ENCODE data around the gene HERC5. TPM values are rescaled to one million over a fixed set of nuclear protein-coding genes. Genes with fewer than 3 reads are reported as not detected.

The HERC5 gene
- total RNA-seq, 6 donors from 2014 or later = 4.3 to 18.1 (median 9.8) TPM

GRCh38 chr4:88478247-88478646 lies 21.3 kb downstream of the HERC5 start:
- DNase-seq = no peak
- ATAC-seq (ENCODE audit: low FRiP score in 2 of 2) = no peak
- 86 to 94% methylated on average over 2 of the region's 2 CpGs for WGBS, 2 donors

DNA sequence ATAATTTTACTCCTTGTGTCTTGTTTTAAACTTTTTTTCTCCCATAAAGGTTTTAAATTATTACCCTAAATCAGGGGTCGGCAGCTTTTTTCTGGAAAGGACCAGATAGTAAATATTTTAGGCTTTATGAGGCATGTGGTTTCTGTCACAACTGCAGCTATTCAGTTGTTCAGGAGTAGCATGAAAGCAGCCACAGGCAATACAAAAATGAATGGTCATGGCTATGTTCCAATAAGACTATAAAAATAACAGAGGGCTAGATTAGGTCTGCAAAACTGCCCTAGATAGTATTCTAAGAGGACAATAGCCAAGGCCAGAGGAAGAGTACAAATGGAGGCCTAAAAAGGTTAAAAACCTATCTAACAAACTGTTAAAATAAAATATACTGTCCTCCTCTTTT lies 24.6 kb downstream of the HERC5 start:
- no peaks in the 10 kb centered on the region for H3K27me3 ChIP-seq
- ATAC-seq (ENCODE audit: low FRiP score in 2 of 2) = no peak
- H3K36me3 ChIP-seq = peaks cover 0 to 18% (median 0%) of the 10 kb centered on the region in 4 donors
- no peak overlapping the region for H3K4me3 ChIP-seq
- no peaks in the 10 kb centered on the region for H3K9me3 ChIP-seq
- TF ChIP-seq EP300 (IDR thresholded peaks at IDR 0.05) (no peak), POLR2AphosphoS5 (IDR thresholded peaks at IDR 0.05) (no peak), POLR2A (IDR thresholded peaks at IDR 0.05) (no peak)
- TF ChIP-seq, protein P1, sequence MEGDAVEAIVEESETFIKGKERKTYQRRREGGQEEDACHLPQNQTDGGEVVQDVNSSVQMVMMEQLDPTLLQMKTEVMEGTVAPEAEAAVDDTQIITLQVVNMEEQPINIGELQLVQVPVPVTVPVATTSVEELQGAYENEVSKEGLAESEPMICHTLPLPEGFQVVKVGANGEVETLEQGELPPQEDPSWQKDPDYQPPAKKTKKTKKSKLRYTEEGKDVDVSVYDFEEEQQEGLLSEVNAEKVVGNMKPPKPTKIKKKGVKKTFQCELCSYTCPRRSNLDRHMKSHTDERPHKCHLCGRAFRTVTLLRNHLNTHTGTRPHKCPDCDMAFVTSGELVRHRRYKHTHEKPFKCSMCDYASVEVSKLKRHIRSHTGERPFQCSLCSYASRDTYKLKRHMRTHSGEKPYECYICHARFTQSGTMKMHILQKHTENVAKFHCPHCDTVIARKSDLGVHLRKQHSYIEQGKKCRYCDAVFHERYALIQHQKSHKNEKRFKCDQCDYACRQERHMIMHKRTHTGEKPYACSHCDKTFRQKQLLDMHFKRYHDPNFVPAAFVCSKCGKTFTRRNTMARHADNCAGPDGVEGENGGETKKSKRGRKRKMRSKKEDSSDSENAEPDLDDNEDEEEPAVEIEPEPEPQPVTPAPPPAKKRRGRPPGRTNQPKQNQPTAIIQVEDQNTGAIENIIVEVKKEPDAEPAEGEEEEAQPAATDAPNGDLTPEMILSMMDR (IDR thresholded peaks at IDR 0.05) = no peak
- 70 to 81% methylated on average over 1 of the region's 1 CpG for WGBS, 2 donors
- H3K4me1 ChIP-seq = no peaks in the 10 kb centered on the region
- DNase-seq = no peak
- no peak overlapping the region for H3K27ac ChIP-seq

More at GRCh38 chr4:88478247-88478646, 21.3 kb downstream of the HERC5 start:
- Histone ChIP-seq H3K4me3 (no peak overlapping the region), H3K36me3 (peaks cover 0 to 16% (median 2%) of the 10 kb centered on the region in 4 donors), H3K4me1 (no peaks in the 10 kb centered on the region), H3K27ac (no peak overlapping the region), H3K9me3 (no peaks in the 10 kb centered on the region), H3K27me3 (no peaks in the 10 kb centered on the region)
- no peak for TF ChIP-seq EP300 (IDR thresholded peaks at IDR 0.05)
- TF ChIP-seq POLR2A (IDR thresholded peaks at IDR 0.05) = no peak
- TF ChIP-seq POLR2AphosphoS5 (IDR thresholded peaks at IDR 0.05) = no peak
- TF ChIP-seq, protein P1 (IDR thresholded peaks at IDR 0.05) = no peak

GRCh38 chr4:88489100-88489761 lies 32.3 kb downstream of the HERC5 start:
- ATAC-seq (ENCODE audit: low FRiP score in 2 of 2) (no peak), DNase-seq (no peak)
- no peaks in the 10 kb centered on the region for H3K27me3 ChIP-seq
- H3K4me1 ChIP-seq = no peaks in the 10 kb centered on the region
- no peaks in the 10 kb centered on the region for H3K9me3 ChIP-seq
- no peak overlapping the region for H3K27ac ChIP-seq
- H3K36me3 ChIP-seq = peaks cover 0 to 39% (median 0%) of the 10 kb centered on the region in 4 donors
- 57 to 60% methylated on average over 4 of the region's 4 CpGs for WGBS, 2 donors
- no peak overlapping the region for H3K4me3 ChIP-seq
- TF ChIP-seq POLR2AphosphoS5 (IDR thresholded peaks at IDR 0.05) = no peak
- TF ChIP-seq EP300 (IDR thresholded peaks at IDR 0.05) = no peak
- TF ChIP-seq POLR2A (IDR thresholded peaks at IDR 0.05) = no peak
- TF ChIP-seq, protein P1 (IDR thresholded peaks at IDR 0.05) = no peak

- 100% methylated on average over 2 of the region's 2 CpGs for WGBS, 2 donors
- Histone ChIP-seq H3K4me1 (no peaks in the 10 kb centered on the region), H3K27me3 (no peaks in the 10 kb centered on the region), H3K27ac (no peak overlapping the region), H3K9me3 (no peaks in the 10 kb centered on the region), H3K36me3 (peaks cover 0 to 27% (median 2%) of the 10 kb centered on the region in 4 donors), H3K4me3 (no peak overlapping the region)
- TF ChIP-seq POLR2A (IDR thresholded peaks at IDR 0.05) (no peak), POLR2AphosphoS5 (IDR thresholded peaks at IDR 0.05) (no peak), EP300 (IDR thresholded peaks at IDR 0.05) (no peak)
- TF ChIP-seq, protein P1 (IDR thresholded peaks at IDR 0.05) = no peak
- ATAC-seq (ENCODE audit: low FRiP score in 2 of 2) = peak; percentile 21 to 51
- no peak for DNase-seq
These were observed 41.0 kb downstream of the HERC5 start for GRCh38 chr4:88497859-88498409.

Data from upper lobe of left lung (tissue), 6 donors.